ENCODE data around the gene CNN1.
"Not testable (repeated sequence)": the region's sequence is repeated elsewhere in the genome, so short reads cannot be mapped to it uniquely, and the experiment has no call there.

The CNN1 gene

DNA sequence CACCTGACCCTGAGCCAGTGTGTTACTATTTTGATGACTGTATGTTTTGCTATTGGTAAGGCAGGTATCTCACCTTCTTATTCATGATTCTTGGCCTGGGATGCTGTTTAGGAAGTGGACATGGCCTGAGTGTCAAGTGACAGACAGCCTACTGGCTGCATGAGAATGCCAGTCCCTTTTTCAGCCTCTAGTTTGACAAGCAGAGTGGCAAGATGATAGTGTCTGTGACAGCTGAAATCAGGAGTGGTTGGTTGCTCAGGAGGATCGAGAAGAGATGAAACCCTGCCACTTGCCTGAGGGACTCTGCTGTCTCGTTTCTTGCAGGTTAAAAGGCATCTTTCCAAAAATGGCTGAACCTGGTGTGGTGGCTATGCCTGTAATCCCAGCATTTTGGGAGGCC, 27.5 kb downstream of the CNN1 start:
- Histone ChIP-seq H3K27me3 (replicated peaks; ENCODE audit: insufficient read depth, low read length) (no peaks in the 10 kb centered on the region), H4K20me1 (ENCODE audit: insufficient read depth, low read length) (no peaks in the 10 kb centered on the region), H3K4me3 (ENCODE audit: low read length) (no peak overlapping the region), H3K79me2 (ENCODE audit: low read length) (no peaks in the 10 kb centered on the region), H3K9me3 (replicated peaks; ENCODE audit: insufficient read depth, low read length) (no peaks in the 10 kb centered on the region), H3K4me2 (ENCODE audit: low read depth, low read length) (no peak overlapping the region), H2AFZ (ENCODE audit: low read length) (no peak overlapping the region), H3K27ac (ENCODE audit: low read length) (no peak overlapping the region), H3K9ac (ENCODE audit: low read length) (no peak overlapping the region), H3K4me1 (ENCODE audit: low read length) (no peaks in the 10 kb centered on the region), H3F3A (ENCODE audit: insufficient read depth, low read length) (no peaks in the 10 kb centered on the region), H3K9me2 (replicated peaks; ENCODE audit: insufficient read depth, low read length) (no peaks in the 10 kb centered on the region), H3K36me3 (replicated peaks; ENCODE audit: insufficient read depth, low read length) (no peaks in the 10 kb centered on the region)
- no peak for DNase-seq
- TF ChIP-seq EZH2phosphoT487 (IDR thresholded peaks at IDR 0.05; ENCODE audit: low read length) = no peak

DNA sequence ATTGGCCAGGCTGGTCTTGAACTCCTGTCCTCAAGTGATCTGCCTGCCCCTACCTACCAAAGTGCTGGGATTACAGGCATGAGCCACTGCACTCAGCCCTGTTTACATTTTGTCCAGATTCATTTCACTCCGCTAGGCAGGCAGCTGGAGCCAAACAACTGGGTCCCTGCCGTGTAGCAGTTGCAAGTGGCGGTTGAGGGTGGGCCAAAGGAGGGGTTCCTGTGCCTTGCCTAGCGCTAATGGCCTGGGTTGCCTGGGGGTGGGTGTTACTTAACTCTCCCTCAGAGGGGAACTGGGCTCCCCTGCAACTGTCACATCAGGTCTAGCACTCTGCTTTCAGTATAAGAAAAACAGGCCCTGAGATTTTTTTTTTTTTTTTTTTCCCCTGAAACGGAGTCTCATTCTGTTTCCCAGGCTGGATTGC, 31.4 kb downstream of the CNN1 start:
- Histone ChIP-seq H3K36me3 (replicated peaks; ENCODE audit: insufficient read depth, low read length) (no peaks in the 10 kb centered on the region), H4K20me1 (ENCODE audit: insufficient read depth, low read length) (no peaks in the 10 kb centered on the region), H3K27me3 (replicated peaks; ENCODE audit: insufficient read depth, low read length) (no peaks in the 10 kb centered on the region), H3K27ac (ENCODE audit: low read length) (no peak overlapping the region), H3K9me2 (replicated peaks; ENCODE audit: insufficient read depth, low read length) (no peaks in the 10 kb centered on the region), H2AFZ (ENCODE audit: low read length) (no peak overlapping the region), H3K4me3 (ENCODE audit: low read length) (no peak overlapping the region), H3K79me2 (ENCODE audit: low read length) (no peaks in the 10 kb centered on the region), H3K9ac (ENCODE audit: low read length) (no peak overlapping the region), H3K4me1 (ENCODE audit: low read length) (no peaks in the 10 kb centered on the region), H3K9me3 (replicated peaks; ENCODE audit: insufficient read depth, low read length) (no peaks in the 10 kb centered on the region), H3F3A (ENCODE audit: insufficient read depth, low read length) (no peaks in the 10 kb centered on the region), H3K4me2 (ENCODE audit: low read depth, low read length) (no peak overlapping the region)
- TF ChIP-seq, protein P1, sequence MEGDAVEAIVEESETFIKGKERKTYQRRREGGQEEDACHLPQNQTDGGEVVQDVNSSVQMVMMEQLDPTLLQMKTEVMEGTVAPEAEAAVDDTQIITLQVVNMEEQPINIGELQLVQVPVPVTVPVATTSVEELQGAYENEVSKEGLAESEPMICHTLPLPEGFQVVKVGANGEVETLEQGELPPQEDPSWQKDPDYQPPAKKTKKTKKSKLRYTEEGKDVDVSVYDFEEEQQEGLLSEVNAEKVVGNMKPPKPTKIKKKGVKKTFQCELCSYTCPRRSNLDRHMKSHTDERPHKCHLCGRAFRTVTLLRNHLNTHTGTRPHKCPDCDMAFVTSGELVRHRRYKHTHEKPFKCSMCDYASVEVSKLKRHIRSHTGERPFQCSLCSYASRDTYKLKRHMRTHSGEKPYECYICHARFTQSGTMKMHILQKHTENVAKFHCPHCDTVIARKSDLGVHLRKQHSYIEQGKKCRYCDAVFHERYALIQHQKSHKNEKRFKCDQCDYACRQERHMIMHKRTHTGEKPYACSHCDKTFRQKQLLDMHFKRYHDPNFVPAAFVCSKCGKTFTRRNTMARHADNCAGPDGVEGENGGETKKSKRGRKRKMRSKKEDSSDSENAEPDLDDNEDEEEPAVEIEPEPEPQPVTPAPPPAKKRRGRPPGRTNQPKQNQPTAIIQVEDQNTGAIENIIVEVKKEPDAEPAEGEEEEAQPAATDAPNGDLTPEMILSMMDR (IDR thresholded peaks at IDR 0.05; ENCODE audit: low read length) = no peak
- TF ChIP-seq EZH2 (optimal IDR thresholded peaks at IDR 0.05; ENCODE audit: low read depth, low read length) = no peak
- no peak for TF ChIP-seq EZH2phosphoT487 (IDR thresholded peaks at IDR 0.05; ENCODE audit: low read length)
- DNase-seq = no peak

DNA sequence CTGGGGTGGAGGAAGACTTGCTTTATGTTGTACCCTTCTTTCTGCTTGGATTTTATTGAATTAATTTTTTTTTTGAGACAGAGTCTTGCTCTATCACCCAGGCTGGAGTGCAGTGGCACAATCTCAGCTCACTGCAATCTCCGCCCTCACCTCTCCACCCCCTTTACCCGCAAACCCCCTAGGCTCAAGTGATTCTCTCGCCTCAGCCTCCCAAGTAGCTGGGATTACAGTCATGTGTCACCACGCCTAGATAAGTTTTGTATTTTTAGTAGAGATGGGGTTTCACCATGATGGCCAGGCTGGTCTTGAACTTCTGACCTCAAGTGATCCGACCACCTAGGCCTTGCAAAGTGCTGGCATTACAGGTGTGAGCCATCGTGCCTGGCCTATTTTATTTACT, 34.7 kb downstream of the CNN1 start:
- not testable (repeated sequence) for H3F3A ChIP-seq (ENCODE audit: insufficient read depth, low read length); H3K27ac ChIP-seq (ENCODE audit: low read length); H4K20me1 ChIP-seq (ENCODE audit: insufficient read depth, low read length); H3K9me2 ChIP-seq (replicated peaks; ENCODE audit: insufficient read depth, low read length); H3K4me3 ChIP-seq (ENCODE audit: low read length); H3K27me3 ChIP-seq (replicated peaks; ENCODE audit: insufficient read depth, low read length); H3K9ac ChIP-seq (ENCODE audit: low read length); H3K4me2 ChIP-seq (ENCODE audit: low read depth, low read length); DNase-seq; H3K9me3 ChIP-seq (replicated peaks; ENCODE audit: insufficient read depth, low read length); H3K79me2 ChIP-seq (ENCODE audit: low read length); H2AFZ ChIP-seq (ENCODE audit: low read length); H3K36me3 ChIP-seq (replicated peaks; ENCODE audit: insufficient read depth, low read length); H3K4me1 ChIP-seq (ENCODE audit: low read length)

DNA sequence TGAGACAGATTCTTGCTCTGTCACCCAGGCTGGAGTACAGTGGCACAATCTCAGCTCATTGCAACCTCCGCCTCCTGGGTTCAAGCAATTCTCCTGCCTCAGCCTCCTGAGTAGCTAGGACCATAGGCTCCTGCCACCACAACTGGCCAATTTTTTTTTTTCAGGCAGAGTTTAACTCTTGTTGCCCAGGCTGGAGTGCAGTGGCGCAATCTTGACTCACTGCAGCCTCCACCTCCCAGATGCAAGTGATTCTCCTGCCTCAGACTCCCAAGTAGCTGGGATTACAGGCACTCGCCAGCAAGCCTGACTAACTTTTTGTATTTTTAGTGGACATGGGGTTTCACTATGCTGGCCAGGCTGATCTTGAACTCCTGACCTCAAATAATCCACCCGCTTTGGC, 35.1 kb downstream of the CNN1 start:
- H3K9me3 ChIP-seq (replicated peaks; ENCODE audit: insufficient read depth, low read length); H3K4me2 ChIP-seq (ENCODE audit: low read depth, low read length); H3K79me2 ChIP-seq (ENCODE audit: low read length); DNase-seq; H3K4me1 ChIP-seq (ENCODE audit: low read length); H3K27me3 ChIP-seq (replicated peaks; ENCODE audit: insufficient read depth, low read length); H3K36me3 ChIP-seq (replicated peaks; ENCODE audit: insufficient read depth, low read length); H3K4me3 ChIP-seq (ENCODE audit: low read length); H3K9me2 ChIP-seq (replicated peaks; ENCODE audit: insufficient read depth, low read length); H3K9ac ChIP-seq (ENCODE audit: low read length); H2AFZ ChIP-seq (ENCODE audit: low read length); H4K20me1 ChIP-seq (ENCODE audit: insufficient read depth, low read length); H3K27ac ChIP-seq (ENCODE audit: low read length); H3F3A ChIP-seq (ENCODE audit: insufficient read depth, low read length): not testable (repeated sequence)

DNA sequence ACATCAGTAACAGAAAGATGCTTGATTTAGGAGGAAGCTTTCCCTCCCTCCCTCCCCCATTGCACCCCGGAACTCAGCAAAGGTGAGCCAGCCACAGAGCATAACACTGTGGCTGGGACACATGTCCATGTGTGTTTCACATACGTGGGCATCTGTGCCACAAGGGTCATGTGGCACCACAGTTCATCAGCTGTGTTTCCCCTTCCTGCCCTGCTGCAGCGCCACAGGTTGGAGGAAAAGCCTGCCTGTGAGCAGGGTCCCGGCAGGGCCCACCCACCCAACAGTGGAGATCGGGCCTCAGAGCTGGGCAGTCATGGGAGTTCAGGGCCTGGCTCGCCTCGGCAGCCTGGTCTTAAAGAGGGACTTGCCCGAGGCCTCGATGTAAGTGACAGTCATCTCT, 36.0 kb downstream of the CNN1 start:
- no peak for DNase-seq
- Histone ChIP-seq H2AFZ (ENCODE audit: low read length) (no peak overlapping the region), H3K27ac (ENCODE audit: low read length) (no peak overlapping the region), H3F3A (ENCODE audit: insufficient read depth, low read length) (no peaks in the 10 kb centered on the region), H3K79me2 (ENCODE audit: low read length) (no peaks in the 10 kb centered on the region), H3K36me3 (replicated peaks; ENCODE audit: insufficient read depth, low read length) (no peaks in the 10 kb centered on the region), H3K4me3 (ENCODE audit: low read length) (no peak overlapping the region), H3K27me3 (replicated peaks; ENCODE audit: insufficient read depth, low read length) (no peaks in the 10 kb centered on the region; the same call in 1 of the 2 replicates), H3K4me2 (ENCODE audit: low read depth, low read length) (no peak overlapping the region), H3K4me1 (ENCODE audit: low read length) (no peaks in the 10 kb centered on the region), H3K9ac (ENCODE audit: low read length) (no peak overlapping the region), H4K20me1 (ENCODE audit: insufficient read depth, low read length) (no peaks in the 10 kb centered on the region), H3K9me2 (replicated peaks; ENCODE audit: insufficient read depth, low read length) (no peaks in the 10 kb centered on the region), H3K9me3 (replicated peaks; ENCODE audit: insufficient read depth, low read length) (no peaks in the 10 kb centered on the region)
- TF ChIP-seq, protein P1 (IDR thresholded peaks at IDR 0.05; ENCODE audit: low read length) = no peak
- TF ChIP-seq EZH2 (optimal IDR thresholded peaks at IDR 0.05; ENCODE audit: low read depth, low read length) (no peak), EZH2phosphoT487 (IDR thresholded peaks at IDR 0.05; ENCODE audit: low read length) (no peak)
